GM19351 (cell line): ENCODE results near the gene BCL6.
"Not testable (repeated sequence)": the region's sequence is repeated elsewhere in the genome, so short reads cannot be mapped to it uniquely, and the experiment has no call there.

Experiments used
- ATAC-seq: cut with Tn5 transposase; IDR thresholded peaks from one replicate; pipeline ENCODE4 v1.9.1; 2021; ENCODE audit warnings: mild to moderate bottlenecking, moderate library complexity; ENCODE audit not compliant: unreplicated experiment

Gene BCL6

DNA sequence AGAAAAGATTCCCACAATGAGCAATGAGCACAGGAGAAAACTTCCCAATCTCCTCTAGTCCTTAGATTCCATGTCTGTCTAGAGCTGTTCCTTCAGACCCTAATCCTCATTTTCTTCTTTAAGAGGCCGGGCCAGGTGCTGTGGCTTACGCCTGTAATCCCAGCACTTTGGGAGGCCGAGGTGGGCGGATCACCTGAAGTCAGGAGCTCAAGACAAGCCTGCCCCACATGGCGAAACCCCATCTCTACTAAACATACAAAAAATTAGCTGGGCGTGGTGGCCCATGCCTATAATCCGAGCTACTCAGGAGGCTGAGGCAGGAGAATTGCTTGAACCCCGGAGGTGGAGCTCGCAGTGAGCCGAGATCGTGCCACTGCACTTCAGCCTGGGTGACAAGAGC is 63.5 kb downstream of the BCL6 start:
- not testable (repeated sequence) for ATAC-seq

GRCh38 chr3:187679638-187680396 is 65.5 kb downstream of the BCL6 start:
- ATAC-seq, result peak; percentile 86

DNA sequence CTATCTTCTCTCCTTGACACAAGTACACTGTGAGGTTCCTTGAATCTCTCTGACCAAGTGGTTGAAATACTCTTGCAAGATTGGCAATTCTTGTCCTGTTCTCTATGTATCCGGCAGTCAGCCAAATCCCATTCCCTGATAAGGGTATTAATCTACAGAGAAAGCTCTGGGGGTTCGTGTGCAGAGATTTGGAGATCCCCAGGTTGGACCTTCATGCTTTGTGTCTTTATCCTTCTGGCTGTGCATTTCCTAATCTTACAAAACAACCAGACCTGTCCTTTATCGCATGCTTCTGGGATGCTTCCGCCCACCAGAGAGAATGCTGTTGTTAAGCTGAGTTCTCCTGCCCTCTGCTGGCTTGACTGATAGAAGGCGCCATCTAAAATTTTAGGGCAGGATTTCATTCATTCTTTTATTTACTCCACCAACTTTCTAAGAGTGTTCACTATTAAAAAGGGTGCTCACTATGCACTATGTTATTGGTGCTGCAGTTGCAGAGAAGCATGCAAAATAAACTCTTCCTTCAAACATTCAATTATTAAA is 66.5 kb downstream of the BCL6 start:
- no peak for ATAC-seq

DNA sequence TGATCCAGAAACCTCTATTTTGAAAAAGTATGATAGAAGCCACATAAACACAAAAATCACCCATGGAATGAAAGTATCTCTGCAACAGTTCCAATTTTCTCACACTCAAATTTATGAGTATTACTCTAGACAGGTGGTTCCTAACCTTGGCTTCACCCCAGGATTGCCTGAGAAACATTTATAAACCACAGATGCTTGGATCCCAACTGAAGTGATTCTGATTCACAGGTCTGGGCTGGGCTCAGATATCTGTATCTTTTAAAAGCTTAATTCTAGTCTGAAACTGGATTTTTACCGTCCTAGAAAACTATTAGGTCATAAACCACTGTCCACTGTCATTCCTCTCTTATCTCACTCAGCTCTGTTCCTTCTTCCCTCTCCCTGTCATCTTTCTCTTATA is 67.7 kb downstream of the BCL6 start:
- no peak for ATAC-seq

DNA sequence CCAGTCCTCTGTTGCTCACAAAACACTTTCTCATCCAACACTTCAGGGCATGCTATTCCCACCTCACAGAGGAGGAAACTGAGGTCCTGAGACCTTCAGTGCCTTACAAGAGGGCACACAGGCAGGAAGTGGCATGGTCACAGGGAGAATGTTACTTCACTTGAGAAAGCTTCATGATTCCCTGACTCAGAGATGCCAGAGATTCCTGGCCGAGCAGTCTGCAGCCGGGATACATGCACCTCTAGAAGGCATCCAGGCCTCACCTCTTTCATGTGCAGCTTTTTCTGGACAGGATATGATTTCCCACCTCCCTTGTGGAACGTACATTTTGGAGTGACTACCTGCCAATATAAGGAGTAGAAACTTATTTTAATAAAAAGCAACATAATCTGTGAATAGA is 72.3 kb downstream of the BCL6 start:
- no peak for ATAC-seq
